Stimulated activated CD8-positive, alpha-beta memory T cell treated with anti-CD3 and anti-CD28 coated beads, Interleukin-15, amount 100 ng/mL, for 4 hours (primary cell): ENCODE results near the gene DOCK1.

Source experiments
- DNase-seq, 2 donors: peaks; one replicate each; pipeline ENCODE4 v3.0.0-alpha.2; 2020; ENCODE audit warnings: low read depth in 2 of 2

Gene DOCK1

DNA sequence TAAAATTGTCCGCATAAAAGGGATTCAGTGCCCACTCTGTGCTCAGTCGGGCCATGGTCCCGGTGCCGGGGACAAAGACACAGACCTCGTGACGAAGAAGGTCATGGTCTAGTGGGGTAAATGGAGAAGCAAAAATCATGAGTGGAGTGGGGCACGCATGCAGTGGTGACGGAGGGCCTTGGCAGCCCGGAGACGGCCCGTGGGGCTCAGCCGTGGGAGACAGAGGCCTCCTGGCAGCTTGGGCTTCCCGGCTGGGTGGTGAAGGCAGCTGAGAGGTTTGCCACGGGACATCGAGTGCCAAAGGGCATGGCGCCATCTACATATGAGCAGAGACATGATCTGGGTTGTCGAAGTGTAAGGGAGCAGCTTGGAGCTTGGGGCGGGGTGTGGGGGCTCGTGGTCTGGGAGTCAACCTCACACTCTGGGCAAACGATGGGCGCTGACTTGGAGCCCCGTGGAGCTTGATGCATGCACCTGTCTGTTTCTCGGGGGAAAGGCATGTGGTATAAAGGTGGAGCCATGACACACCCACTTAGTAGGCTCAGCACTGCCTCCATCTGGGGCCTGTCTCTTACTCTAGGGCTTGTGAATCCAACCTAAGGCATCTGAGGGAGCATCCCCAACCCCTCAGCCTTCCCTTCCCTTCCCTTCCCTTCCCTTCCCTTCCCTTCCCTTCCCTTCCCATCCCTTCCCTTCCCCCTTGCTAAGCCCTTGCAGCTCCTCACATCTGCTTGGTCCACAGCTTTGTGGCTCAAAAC, 442.2 kb downstream of the DOCK1 start:
- no peak for DNase-seq

GRCh38 chr10:127349737-127350136, 444.5 kb downstream of the DOCK1 start:
- no peak for DNase-seq

DNA sequence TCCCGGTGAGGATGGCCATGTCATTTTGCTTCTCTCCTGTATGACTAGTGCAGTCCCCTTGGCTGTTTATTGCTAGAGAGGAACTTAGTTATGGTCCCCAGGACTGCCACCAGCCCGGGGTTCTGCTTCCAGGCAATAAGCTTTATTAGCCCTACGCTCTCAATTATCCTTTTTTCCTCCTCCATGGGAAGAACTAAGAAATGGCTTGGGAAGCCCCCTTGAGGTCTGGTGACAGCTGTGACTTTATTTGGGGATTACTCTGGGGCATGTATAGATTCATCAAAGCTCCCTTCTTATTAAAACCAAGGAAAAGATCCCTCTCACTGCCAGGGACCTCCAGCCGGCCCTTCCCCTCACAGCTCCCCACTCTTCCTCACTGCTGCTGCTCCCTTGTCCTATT, 446.3 kb downstream of the DOCK1 start:
- DNase-seq = no peak

- no peak for DNase-seq
Observed at GRCh38 chr10:127353544-127353943, 448.3 kb downstream of the DOCK1 start.

GRCh38 chr10:127354255-127354654, 449.0 kb downstream of the DOCK1 start:
- no peak for DNase-seq

- DNase-seq = no peak
Observed at GRCh38 chr10:127354992-127355391, 449.8 kb downstream of the DOCK1 start.

DNA sequence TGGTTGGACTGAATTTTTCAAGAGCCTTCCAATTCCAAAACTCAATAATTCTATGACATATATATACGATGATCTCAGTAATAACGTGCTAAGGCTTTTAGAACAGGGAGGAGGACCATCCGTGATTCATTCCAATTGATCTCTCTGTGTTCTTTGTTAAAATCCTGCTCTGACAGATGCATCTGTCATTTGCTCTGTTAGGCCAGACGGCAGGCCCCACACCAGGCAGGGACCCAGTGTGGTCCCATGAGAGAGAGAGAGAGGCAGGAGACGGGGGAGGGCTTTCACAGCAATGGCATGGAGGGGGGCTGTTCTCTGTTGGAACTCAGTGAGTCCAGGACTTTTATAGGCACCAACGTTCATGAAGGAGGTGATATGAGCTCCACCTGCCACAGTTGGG, 451.1 kb downstream of the DOCK1 start:
- no peak for DNase-seq

DNA sequence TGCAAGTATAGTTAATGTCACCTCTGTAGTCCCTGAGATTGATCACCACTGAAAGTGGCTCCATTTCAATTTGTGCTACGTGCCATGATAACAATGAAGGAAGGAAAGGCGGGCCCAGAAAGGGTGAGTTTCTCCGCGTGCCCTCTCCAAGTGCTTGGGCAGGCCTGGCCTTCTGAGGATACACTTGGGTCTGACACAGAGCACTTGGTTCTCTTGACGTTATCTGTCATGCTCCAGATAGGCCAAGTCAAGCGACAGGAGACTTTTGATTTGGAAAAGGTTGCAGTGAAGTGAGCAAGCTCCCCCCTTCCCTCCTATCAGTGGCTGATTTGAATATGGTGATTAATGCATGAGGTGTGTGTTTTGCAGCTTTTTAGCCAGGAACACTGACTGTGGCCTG, 452.0 kb downstream of the DOCK1 start:
- no peak for DNase-seq

DNA sequence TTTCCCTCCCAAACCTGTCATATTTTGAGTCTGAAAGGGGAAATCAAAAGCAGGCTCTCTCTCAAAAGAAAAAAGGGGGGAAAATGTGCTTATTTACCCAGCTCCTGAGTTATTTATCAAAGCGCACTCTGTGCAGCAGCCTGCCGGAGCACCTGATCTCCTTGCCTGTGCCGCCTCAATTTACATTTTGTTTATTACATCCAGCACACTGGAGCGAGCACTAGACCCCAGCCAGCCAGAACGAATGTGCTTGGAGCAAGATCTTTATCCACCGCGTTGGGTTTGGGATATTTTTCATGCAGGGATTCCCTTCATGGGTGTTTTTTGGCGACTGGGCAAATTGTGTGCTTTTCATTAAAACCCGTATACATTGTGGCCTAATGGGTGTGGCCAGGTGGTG, 453.1 kb downstream of the DOCK1 start:
- no peak for DNase-seq

GRCh38 chr10:127364034-127364433, 458.8 kb downstream of the DOCK1 start:
- DNase-seq = no peak

GRCh38 chr10:127368101-127368500, 462.9 kb downstream of the DOCK1 start:
- no peak for DNase-seq

DNA sequence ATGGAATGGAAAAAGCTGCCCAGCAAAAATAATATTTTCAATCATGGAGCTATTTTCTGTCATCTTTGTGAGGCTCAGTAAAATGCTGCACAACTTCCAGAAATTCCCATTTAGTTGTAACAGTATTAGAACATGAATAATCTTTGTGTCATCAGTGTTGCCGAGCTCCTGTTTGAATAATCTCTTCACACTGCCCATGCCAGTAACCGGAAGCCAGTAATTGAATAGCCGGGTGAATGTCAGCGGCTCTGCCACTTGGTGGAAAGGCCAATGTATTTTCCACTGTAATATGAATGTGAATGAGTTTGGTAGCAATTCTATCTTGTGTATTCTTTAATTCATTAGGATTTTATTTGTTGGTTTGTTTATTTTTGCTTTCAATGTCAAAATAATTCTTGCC, 463.7 kb downstream of the DOCK1 start:
- DNase-seq = no peak

DNA sequence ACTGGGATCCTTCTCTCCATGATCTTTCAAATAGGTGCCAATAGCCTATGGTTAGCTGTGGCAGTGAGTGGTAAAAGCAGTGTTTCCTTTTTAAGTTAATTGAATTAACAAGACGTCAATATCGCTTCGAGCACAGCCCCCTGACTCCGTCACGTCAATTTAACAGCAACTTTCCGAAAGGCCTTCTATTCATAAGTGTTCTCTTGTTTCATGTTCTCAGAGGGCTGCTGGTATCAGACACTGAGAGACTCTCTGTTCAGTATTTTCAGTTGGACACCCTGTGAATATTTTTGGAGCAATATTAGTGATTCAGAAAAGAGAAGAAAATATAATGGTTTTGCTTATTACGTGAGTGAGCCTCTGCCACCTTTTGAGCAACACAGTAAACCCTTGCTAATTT, 465.4 kb downstream of the DOCK1 start:
- DNase-seq = no peak

- DNase-seq = no peak
Observed at GRCh38 chr10:127372361-127372760, 467.1 kb downstream of the DOCK1 start.

GRCh38 chr10:127374074-127374680, 468.9 kb downstream of the DOCK1 start:
- DNase-seq = no peak

DNA sequence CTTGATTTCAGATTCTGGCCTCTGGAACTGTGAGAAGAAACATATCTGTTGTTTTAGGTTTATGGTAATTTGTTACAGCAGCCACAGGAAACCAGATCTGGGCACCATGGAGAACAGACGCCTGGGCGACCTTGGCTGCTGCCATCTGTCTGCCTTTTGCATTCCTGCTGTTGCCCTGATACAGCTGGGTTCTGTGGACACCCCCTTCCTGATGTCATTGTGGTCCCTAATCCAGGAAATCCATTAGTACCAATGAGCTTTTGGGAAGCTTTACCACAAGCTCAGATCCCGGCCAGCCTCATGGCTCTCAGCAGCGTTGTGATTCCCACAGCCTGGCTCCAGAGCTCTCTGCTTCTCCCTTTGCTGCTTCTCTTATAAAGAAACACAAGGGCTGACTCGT, 469.7 kb downstream of the DOCK1 start:
- DNase-seq = no peak

GRCh38 chr10:127375461-127375860, 470.2 kb downstream of the DOCK1 start:
- DNase-seq = no peak

DNA sequence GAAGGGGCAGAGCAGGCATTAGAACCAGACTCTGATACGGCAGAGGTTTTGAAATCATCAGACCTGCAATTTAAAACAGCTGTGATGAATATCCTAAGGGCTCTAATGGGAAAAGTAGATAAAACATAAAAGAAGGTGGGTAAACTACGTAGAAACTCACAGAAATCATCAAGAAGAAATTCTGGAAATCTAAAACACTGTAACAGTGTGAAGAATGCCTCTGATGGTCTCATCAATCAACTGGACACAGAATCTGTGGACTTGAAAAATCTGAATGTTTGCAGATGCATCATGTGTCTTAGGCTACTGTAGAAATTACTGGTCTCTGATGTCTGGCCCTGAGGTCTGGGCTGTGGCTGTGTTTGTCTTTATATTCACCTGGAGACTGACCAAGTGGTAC, 470.8 kb downstream of the DOCK1 start:
- no peak for DNase-seq

GRCh38 chr10:127378628-127379027, 473.4 kb downstream of the DOCK1 start:
- DNase-seq = no peak

DNA sequence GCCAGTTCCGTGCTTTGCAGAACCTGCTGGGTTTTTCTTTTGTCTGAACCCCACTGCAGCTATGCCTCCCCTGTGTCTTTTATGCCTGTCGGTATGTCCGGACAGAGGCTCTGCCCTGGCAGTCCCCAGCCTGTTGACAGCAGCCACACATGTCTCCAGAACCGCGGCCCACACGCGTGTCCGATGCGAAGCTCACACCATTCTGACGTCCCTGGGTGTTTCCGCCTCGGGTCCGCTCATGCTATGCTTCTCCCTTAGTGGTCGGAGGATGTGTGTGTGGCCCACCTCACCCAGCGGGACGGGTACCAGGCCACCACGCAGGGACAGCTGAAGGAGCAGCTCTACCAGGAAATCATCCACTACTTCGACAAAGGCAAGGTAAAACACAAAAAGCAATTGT, 479.3 kb downstream of the DOCK1 start:
- no peak for DNase-seq

GRCh38 chr10:127385066-127385465, 479.8 kb downstream of the DOCK1 start:
- no peak for DNase-seq

DNA sequence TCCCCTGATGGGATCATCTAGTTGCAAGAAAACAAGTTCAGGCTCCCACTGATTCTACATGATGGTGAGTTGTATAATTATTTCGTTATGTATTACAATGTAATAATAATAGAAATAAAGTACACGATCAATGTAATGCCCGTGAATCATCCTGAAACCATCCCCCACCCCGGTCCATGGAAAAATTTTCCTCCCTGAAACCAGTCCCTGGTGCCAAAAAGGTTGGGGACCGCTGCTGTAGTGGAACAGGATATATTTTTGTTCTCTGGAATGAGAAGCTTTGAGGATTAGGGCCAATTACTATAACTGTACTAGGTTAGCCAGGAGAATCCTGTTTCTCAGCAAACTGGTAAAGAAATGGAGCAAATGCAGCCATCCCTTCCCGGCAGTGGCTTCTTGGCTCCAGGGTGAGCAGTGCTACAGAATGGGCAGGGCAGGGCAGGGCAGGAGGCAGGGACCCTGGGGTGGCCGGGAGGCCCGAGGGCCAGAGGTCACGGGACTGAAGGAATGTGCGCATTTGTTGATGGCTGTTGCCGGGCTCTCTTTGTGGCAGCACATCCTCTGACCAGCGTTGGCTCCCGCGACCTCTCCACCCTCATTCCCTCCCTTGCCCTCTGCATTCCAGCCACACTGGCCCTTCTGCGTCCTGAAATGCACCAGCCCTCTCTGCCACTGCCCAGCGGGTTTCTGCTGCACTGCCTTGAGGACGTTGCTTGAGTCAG, 481.5 kb downstream of the DOCK1 start:
- DNase-seq = no peak

- no peak for DNase-seq
Observed at GRCh38 chr10:127391875-127392274, 486.6 kb downstream of the DOCK1 start.
